OCI-LY1 (cell line): ENCODE results near the gene RALGDS.

Source experiments
- CTCF ChIP-seq: fragments of 200-600 bp; sonication (generic), shearing (Covaris generic); IDR thresholded peaks from 2 replicates; pipeline ENCODE4 v1.5.1; 2017; ENCODE audit warnings: mild to moderate bottlenecking, antibody characterized with exemption, low read length, moderate library complexity, mixed read lengths
- EZH2 ChIP-seq: fragments of 200-600 bp; sonication (generic), shearing (Covaris generic); IDR thresholded peaks from 2 replicates; pipeline ENCODE4 v1.8.0; 2017; ENCODE audit warnings: borderline replicate concordance, mixed run types, mild to moderate bottlenecking, antibody characterized with exemption, low read length, moderate library complexity, mixed read lengths

- TF ChIP-seq CTCF (no peak), EZH2 (no peak)
Measured at GRCh38 chr9:133164191-133164590, 43.2 kb upstream of the RALGDS start.
